HEK293T (cell line): ENCODE results near the gene CHCHD5.
A peak's percentile ranks its signal among the peaks of the same experiment; 100 is the strongest.
"Not testable (repeated sequence)": the region's sequence is repeated elsewhere in the genome, so short reads cannot be mapped to it uniquely, and the experiment has no call there.

Experiments used
- CTCF ChIA-PET: fragments of 350-600 bp; formaldehyde crosslinking; extraction: SDS; loops from one replicate; lab custom pipeline; 2021; ENCODE audit warnings: antibody characterized with exemption, inconsistent platforms; lab: Yijun Ruan, JAX
- POLR2A ChIA-PET: fragments of 350-600 bp; formaldehyde crosslinking; extraction: SDS; loops from one replicate; lab custom pipeline; 2020; ENCODE audit warnings: antibody characterized with exemption, inconsistent platforms; lab: Yijun Ruan, JAX
- DNase-seq: peaks from one replicate; pipeline ENCODE4 v3.0.0; 2012; ENCODE audit warnings: mixed read lengths; ENCODE audit errors: extremely low spot score
- ARNT ChIP-seq: fragments of 450-650 bp; IDR thresholded peaks from 2 replicates; pipeline ENCODE4 v1.6.1; 2017; ENCODE audit warnings: mild to moderate bottlenecking
- BHLHE40 ChIP-seq: fragments of 450-650 bp; IDR thresholded peaks from 2 replicates; pipeline ENCODE4 v1.6.1; 2016; ENCODE audit warnings: mild to moderate bottlenecking, moderate library complexity, borderline replicate concordance
- CTBP1 ChIP-seq: fragments of 450-650 bp; IDR thresholded peaks from 2 replicates; pipeline ENCODE4 v1.6.1; 2016; ENCODE audit warnings: borderline replicate concordance
- ELF4 ChIP-seq: fragments of 450-650 bp; IDR thresholded peaks from 2 replicates; pipeline ENCODE4 v1.6.1; 2017; ENCODE audit warnings: antibody characterized with exemption
- FOXA1 ChIP-seq: fragments of 450-650 bp; IDR thresholded peaks from 2 replicates; pipeline ENCODE4 v1.6.1; 2016; ENCODE audit warnings: mild to moderate bottlenecking
- FOXK2 ChIP-seq: fragments of 450-650 bp; IDR thresholded peaks from 2 replicates; pipeline ENCODE4 v1.6.1; 2016; ENCODE audit warnings: mild to moderate bottlenecking
- FOXM1 ChIP-seq: fragments of 450-650 bp; IDR thresholded peaks from 2 replicates; pipeline ENCODE4 v1.6.1; 2017; ENCODE audit warnings: mild to moderate bottlenecking, borderline replicate concordance
- HDGF ChIP-seq: fragments of 450-650 bp; IDR thresholded peaks from 2 replicates; pipeline ENCODE4 v1.6.1; 2017; ENCODE audit warnings: antibody characterized with exemption, borderline replicate concordance
- L3MBTL2 ChIP-seq: fragments of 450-650 bp; conservative IDR thresholded peaks from 2 replicates; pipeline ENCODE4 v1.6.1; 2016; ENCODE audit warnings: mild to moderate bottlenecking
- LEF1 ChIP-seq: fragments of 450-650 bp; IDR thresholded peaks from 2 replicates; pipeline ENCODE4 v1.6.1; 2017; ENCODE audit warnings: mild to moderate bottlenecking, borderline replicate concordance
- NFRKB ChIP-seq: fragments of 450-650 bp; IDR thresholded peaks from 2 replicates; pipeline ENCODE4 v1.6.1; 2016; ENCODE audit warnings: mild to moderate bottlenecking, moderate library complexity
- PKNOX1 ChIP-seq: fragments of 450-650 bp; IDR thresholded peaks from 2 replicates; pipeline ENCODE4 v1.6.1; 2016
- SP1 ChIP-seq: fragments of 450-650 bp; IDR thresholded peaks from 2 replicates; pipeline ENCODE4 v1.6.1; 2017
- SUZ12 ChIP-seq: fragments of 450-650 bp; IDR thresholded peaks from 2 replicates; pipeline ENCODE4 v1.6.1; 2016; ENCODE audit warnings: mild to moderate bottlenecking
- TARDBP ChIP-seq: fragments of 450-650 bp; IDR thresholded peaks from 2 replicates; pipeline ENCODE4 v1.6.1; 2016
- ZNF384 ChIP-seq: fragments of 450-650 bp; IDR thresholded peaks from 2 replicates; pipeline ENCODE4 v1.6.1; 2016

Gene CHCHD5

GRCh38 chr2:112584134-112584890 lies at the start of gene CHCHD5:
Gene CHCHD5, plus strand, starts transcription at chr2:112584609. Its CDS starts 39 bp downstream, at chr2:112584648.
- peak; percentile 88 for DNase-seq
- POLR2A ChIA-PET = interaction anchor here (0.7 to 2.5 kb wide), 14 partner anchors 10 to 520 kb away, joined by 3 to 9 read pairs (median 5); no protein-coding TSS in a partner anchor
- peak; percentile 48; the same call in 1 of the 2 replicates for TF ChIP-seq NFRKB
- no peak for TF ChIP-seq SUZ12
- TF ChIP-seq ARNT = no peak
- TF ChIP-seq SP1 = no peak
- no peak for TF ChIP-seq FOXM1
- TF ChIP-seq ELF4 = peak; percentile 96
- TF ChIP-seq L3MBTL2 = peak; percentile 83
- TF ChIP-seq FOXK2 = no peak
- peak; percentile 58 for TF ChIP-seq PKNOX1
- CTCF ChIA-PET = interaction anchor here (0.6 to 1.0 kb wide), 2 partner anchors 16 to 464 kb away, joined by 3 to 5 read pairs; no protein-coding TSS in a partner anchor

- POLR2A ChIA-PET = no interaction called here
- CTCF ChIA-PET = no interaction called here
- no peak for DNase-seq
- no peak for TF ChIP-seq SP1
- no peak for TF ChIP-seq L3MBTL2
- TF ChIP-seq FOXK2 = no peak
- TF ChIP-seq CTBP1 = no peak
- no peak for TF ChIP-seq TARDBP
- no peak for TF ChIP-seq FOXA1
- no peak for TF ChIP-seq ARNT
- no peak for TF ChIP-seq LEF1
- no peak for TF ChIP-seq ELF4
- no peak for TF ChIP-seq SUZ12
- no peak for TF ChIP-seq ZNF384
- no peak for TF ChIP-seq PKNOX1
- no peak for TF ChIP-seq HDGF
- TF ChIP-seq BHLHE40 = no peak
- TF ChIP-seq FOXM1 = no peak
- no peak for TF ChIP-seq NFRKB
Observed at GRCh38 chr2:112534826-112535225, 49.6 kb upstream of the CHCHD5 start.

- POLR2A ChIA-PET, CTCF ChIA-PET, DNase-seq: not testable (repeated sequence)
Observed at GRCh38 chr2:112536665-112537064, 47.7 kb upstream of the CHCHD5 start.

- ChIA-PET CTCF (no interaction called here), POLR2A (no interaction called here)
- TF ChIP-seq ELF4 (no peak), NFRKB (no peak), L3MBTL2 (no peak), CTBP1 (no peak), FOXA1 (no peak), HDGF (no peak), FOXM1 (no peak), ZNF384 (no peak), BHLHE40 (no peak), FOXK2 (no peak), ARNT (no peak), LEF1 (no peak), SP1 (no peak)
- no peak for DNase-seq
Observed at GRCh38 chr2:112539306-112539705, 45.1 kb upstream of the CHCHD5 start.

- TF ChIP-seq ARNT (no peak), L3MBTL2 (no peak), SUZ12 (no peak), ZNF384 (peak; percentile 60), PKNOX1 (peak; percentile 69)
- POLR2A ChIA-PET = interaction anchor here (1.4 kb wide), 1 partner anchor 58 kb away, joined by 3 read pairs; no protein-coding TSS in a partner anchor
- no peak for DNase-seq
- CTCF ChIA-PET = no interaction called here
Observed at GRCh38 chr2:112540906-112541305, 43.5 kb upstream of the CHCHD5 start.

GRCh38 chr2:112541315-112542122 lies 42.9 kb upstream of the CHCHD5 start:
- CTCF ChIA-PET = interaction anchor here (0.7 kb wide), 1 partner anchor 68 kb away, joined by 3 read pairs; no protein-coding TSS in a partner anchor
- POLR2A ChIA-PET = interaction anchor here (1.4 kb wide), 1 partner anchor 58 kb away, joined by 3 read pairs; no protein-coding TSS in a partner anchor
- TF ChIP-seq PKNOX1 (no peak), CTBP1 (no peak), SUZ12 (no peak), TARDBP (no peak), ZNF384 (peak; percentile 5; the same call in 1 of the 2 replicates), FOXK2 (no peak), L3MBTL2 (no peak; the same call in 1 of the 2 replicates), LEF1 (no peak), FOXM1 (peak; percentile 64), NFRKB (no peak), ARNT (no peak), SP1 (no peak), BHLHE40 (peak; percentile 76), FOXA1 (no peak), HDGF (no peak), ELF4 (no peak)

More at GRCh38 chr2:112541315-112542122, 42.9 kb upstream of the CHCHD5 start:
- DNase-seq = peak; percentile 75
